Choroid plexus epithelial cell (primary cell): ENCODE data around the gene ARAP2.

Experiments used
- DNase-seq: peaks from one replicate; pipeline ENCODE4 v3.0.0-alpha.2; 2010; ENCODE audit warnings: low read depth
- H3K4me3 ChIP-seq: 2 replicates; pipeline ENCODE4 v1.5.1; 2011; ENCODE audit warnings: low read depth, mild to moderate bottlenecking, control low read depth, low read length, moderate library complexity
- CTCF ChIP-seq: conservative IDR thresholded peaks from 2 replicates; pipeline ENCODE4 v1.5.1; 2011; ENCODE audit warnings: low read depth, mild to moderate bottlenecking, control low read depth, inconsistent platforms, low read length, moderate library complexity

ARAP2 gene

GRCh38 chr4:36168127-36168878, 76.0 kb downstream of the ARAP2 start:
- peak; percentile 14 for DNase-seq
- no peak overlapping the region for H3K4me3 ChIP-seq
- TF ChIP-seq CTCF: no peak

- DNase-seq: peak; percentile 39
- no peak for TF ChIP-seq CTCF
- no peak overlapping the region for H3K4me3 ChIP-seq
These were observed 78.7 kb downstream of the ARAP2 start for GRCh38 chr4:36165631-36166005.

- peak; percentile 39 for DNase-seq
These were observed 79.2 kb downstream of the ARAP2 start for GRCh38 chr4:36164900-36165630.

GRCh38 chr4:36163198-36163597, 81.1 kb downstream of the ARAP2 start:
- DNase-seq: no peak
- TF ChIP-seq CTCF: no peak
- no peak overlapping the region for H3K4me3 ChIP-seq

More at GRCh38 chr4:36164900-36165630, 79.2 kb downstream of the ARAP2 start:
- no peak for TF ChIP-seq CTCF
- H3K4me3 ChIP-seq: no peak overlapping the region

- DNase-seq: no peak
- no peak overlapping the region for H3K4me3 ChIP-seq
- TF ChIP-seq CTCF: no peak
These were observed 85.1 kb downstream of the ARAP2 start for GRCh38 chr4:36159208-36159607.

- no peak for DNase-seq
- H3K4me3 ChIP-seq: no peak overlapping the region
- TF ChIP-seq CTCF: no peak
These were observed 91.6 kb downstream of the ARAP2 start for GRCh38 chr4:36152735-36153134.
